Activated CD8-positive, alpha-beta T cell treated with anti-CD3 and anti-CD28 coated beads for 36 hours (primary cell): ENCODE measurements around the gene CFH. TPM values are rescaled to one million over a fixed set of nuclear protein-coding genes. Genes with fewer than 3 reads are reported as not detected.
A peak's percentile ranks its signal among the peaks of the same experiment; 100 is the strongest.

Experiments used
- ATAC-seq: fragments of 200-7000 bp; cut with Tn5 transposase; one replicate; pipeline ENCODE4 v1.10.0; 2021; ENCODE audit warnings: mild to moderate bottlenecking, moderate library complexity
- CTCF ChIA-PET: fragments of 350-600 bp; sonication (Branson Sonifier 250); formaldehyde crosslinking; loops from one replicate; lab custom pipeline; 2021; ENCODE audit warnings: antibody characterized with exemption; lab: Charles Lee
- POLR2A ChIA-PET: fragments of 350-600 bp; sonication (Branson Sonifier 250); formaldehyde crosslinking; loops from one replicate; lab custom pipeline; 2021; ENCODE audit warnings: antibody characterized with exemption; lab: Charles Lee
- DNase-seq: peaks from one replicate; pipeline ENCODE4 v3.0.0-alpha.2; 2020
- H3K27ac Mint-ChIP-seq: one replicate; pipeline ENCODE4 v1.8.0; 2021; ENCODE audit warnings: mild to moderate bottlenecking, mixed read lengths
- H3K27me3 Mint-ChIP-seq: one replicate; pipeline ENCODE4 v1.8.0; 2021; ENCODE audit warnings: mixed read lengths
- H3K36me3 Mint-ChIP-seq: one replicate; pipeline ENCODE4 v1.8.0; 2021; ENCODE audit warnings: low read depth, mixed read lengths
- H3K4me1 Mint-ChIP-seq: one replicate; pipeline ENCODE4 v1.8.0; 2021; ENCODE audit warnings: low read depth, mixed read lengths
- H3K4me3 Mint-ChIP-seq: one replicate; pipeline ENCODE4 v1.8.0; 2021; ENCODE audit warnings: mild to moderate bottlenecking, moderate library complexity, mixed read lengths
- H3K9me3 Mint-ChIP-seq: one replicate; pipeline ENCODE4 v1.8.0; 2021; ENCODE audit warnings: mixed read lengths
- intact Hi-C: fragments of 100-400 bp; cut with micrococcal nuclease; formaldehyde crosslinking; loops from one replicate; pipeline ENCODE4 v1.10.0; 2022
- total RNA-seq, 2 experiments: library from RNA; stranded (reverse); gene quantifications; one replicate each; pipeline ENCODE4 v1.2.3, GENCODE V29; 2021
- TF ChIP-seq, protein P1 (sequence below): fragments of 200-600 bp; IDR thresholded peaks from one replicate; pipeline ENCODE4 v1.8.0; 2022; ENCODE audit warnings: antibody characterized with exemption, mild to moderate bottlenecking

Gene CFH
- under 1 TPM; 0.38 to 0.68 TPM for total RNA-seq

DNA sequence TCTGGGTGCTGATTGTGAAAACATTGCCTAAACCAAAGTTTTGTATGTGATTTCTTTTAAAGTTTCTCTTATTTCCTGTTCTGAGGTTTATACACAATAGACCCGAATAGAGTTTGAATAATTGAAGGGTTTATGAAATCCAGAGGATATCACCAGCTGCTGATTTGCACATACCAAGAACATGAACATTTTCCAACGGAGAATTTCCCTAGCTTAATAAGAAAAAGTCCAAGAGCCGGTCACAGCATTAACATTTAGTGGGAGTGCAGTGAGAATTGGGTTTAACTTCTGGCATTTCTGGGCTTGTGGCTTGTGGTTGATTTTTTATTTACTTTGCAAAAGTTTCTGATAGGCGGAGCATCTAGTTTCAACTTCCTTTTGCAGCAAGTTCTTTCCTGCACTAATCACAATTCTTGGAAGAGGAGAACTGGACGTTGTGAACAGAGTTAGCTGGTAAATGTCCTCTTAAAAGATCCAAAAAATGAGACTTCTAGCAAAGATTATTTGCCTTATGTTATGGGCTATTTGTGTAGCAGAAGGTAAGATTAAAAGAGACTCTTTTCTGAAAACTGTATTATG lies at the start of gene CFH:
TSS of gene CFH (plus strand) at position 407 of the 579 bp plus-strand sequence. CDS start at position 482, 75 bp downstream.
- peak within 1 kb of the TSS; percentile 2 for H3K4me3 Mint-ChIP-seq
- TF ChIP-seq, protein P1, sequence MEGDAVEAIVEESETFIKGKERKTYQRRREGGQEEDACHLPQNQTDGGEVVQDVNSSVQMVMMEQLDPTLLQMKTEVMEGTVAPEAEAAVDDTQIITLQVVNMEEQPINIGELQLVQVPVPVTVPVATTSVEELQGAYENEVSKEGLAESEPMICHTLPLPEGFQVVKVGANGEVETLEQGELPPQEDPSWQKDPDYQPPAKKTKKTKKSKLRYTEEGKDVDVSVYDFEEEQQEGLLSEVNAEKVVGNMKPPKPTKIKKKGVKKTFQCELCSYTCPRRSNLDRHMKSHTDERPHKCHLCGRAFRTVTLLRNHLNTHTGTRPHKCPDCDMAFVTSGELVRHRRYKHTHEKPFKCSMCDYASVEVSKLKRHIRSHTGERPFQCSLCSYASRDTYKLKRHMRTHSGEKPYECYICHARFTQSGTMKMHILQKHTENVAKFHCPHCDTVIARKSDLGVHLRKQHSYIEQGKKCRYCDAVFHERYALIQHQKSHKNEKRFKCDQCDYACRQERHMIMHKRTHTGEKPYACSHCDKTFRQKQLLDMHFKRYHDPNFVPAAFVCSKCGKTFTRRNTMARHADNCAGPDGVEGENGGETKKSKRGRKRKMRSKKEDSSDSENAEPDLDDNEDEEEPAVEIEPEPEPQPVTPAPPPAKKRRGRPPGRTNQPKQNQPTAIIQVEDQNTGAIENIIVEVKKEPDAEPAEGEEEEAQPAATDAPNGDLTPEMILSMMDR: no peak
- no peaks in the 10 kb centered on the region for H3K9me3 Mint-ChIP-seq
- CTCF ChIA-PET: no interaction called here
- intact Hi-C loops: no loop called here
- peaks cover 2% of the 10 kb centered on the region for H3K27me3 Mint-ChIP-seq
- no peaks in the 10 kb centered on the region for H3K36me3 Mint-ChIP-seq
- peaks cover 12% of the 10 kb centered on the region for H3K4me1 Mint-ChIP-seq
- ATAC-seq (no peak), DNase-seq (no peak)
- H3K27ac Mint-ChIP-seq: no peak within 1 kb of the TSS
- POLR2A ChIA-PET: no interaction called here

DNA sequence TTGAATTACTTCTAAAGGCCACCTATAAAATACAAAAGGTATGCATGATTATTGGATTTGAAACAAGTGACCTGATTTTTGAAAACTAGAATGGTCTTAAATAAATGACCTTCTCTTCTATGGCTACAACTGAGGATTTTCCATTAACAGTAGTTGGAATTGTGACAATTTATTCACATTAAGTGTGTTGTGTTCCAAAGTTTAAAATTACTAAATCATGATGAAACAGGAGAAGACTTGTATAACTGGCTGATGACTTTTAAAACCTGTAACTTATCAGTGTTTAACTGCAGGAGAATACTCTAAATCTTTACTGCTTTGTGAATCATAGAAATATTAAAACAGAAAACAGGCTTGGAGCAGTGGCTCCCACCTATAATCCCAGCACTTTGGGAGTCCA lies 48.2 kb upstream of the CFH start:
- CTCF ChIA-PET: no interaction called here
- H3K36me3 Mint-ChIP-seq: no peaks in the 10 kb centered on the region
- no peaks in the 10 kb centered on the region for H3K9me3 Mint-ChIP-seq
- peaks cover 18% of the 10 kb centered on the region for H3K27me3 Mint-ChIP-seq
- intact Hi-C loops: no loop called here
- POLR2A ChIA-PET: no interaction called here
- TF ChIP-seq, protein P1: no peak
- ATAC-seq (no peak), DNase-seq (no peak)
- no peak overlapping the region for H3K27ac Mint-ChIP-seq
- peaks cover 3% of the 10 kb centered on the region for H3K4me1 Mint-ChIP-seq
- no peak overlapping the region for H3K4me3 Mint-ChIP-seq

DNA sequence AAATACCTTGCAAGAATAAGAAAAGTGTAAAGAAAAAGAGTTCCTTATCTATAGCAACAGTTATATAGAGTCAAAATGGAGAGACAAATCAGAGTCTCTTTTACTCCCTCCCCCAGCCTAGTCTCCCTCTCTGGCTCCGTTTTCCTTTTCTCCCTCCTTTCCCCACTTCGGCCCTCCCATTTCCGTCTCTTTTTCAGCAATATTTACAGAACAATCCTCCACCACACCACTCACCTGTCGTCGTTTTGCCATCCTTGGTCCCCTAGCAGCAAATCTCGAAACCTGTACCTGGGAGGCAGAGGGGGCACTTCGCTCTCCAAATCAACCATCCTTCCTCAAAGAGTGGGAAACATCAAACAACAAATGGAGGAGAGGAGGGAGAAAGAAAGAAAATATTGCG lies 43.9 kb upstream of the CFH start:
- TF ChIP-seq, protein P1: no peak
- ATAC-seq: no peak
- Mint-ChIP-seq H3K4me1 (peaks cover 3% of the 10 kb centered on the region), H3K36me3 (no peaks in the 10 kb centered on the region), H3K27me3 (peaks cover 33% of the 10 kb centered on the region), H3K9me3 (no peaks in the 10 kb centered on the region), H3K27ac (no peak overlapping the region), H3K4me3 (peak overlapping the region; percentile 28)
- no peak for DNase-seq
- CTCF ChIA-PET: no interaction called here
- POLR2A ChIA-PET: no interaction called here
- intact Hi-C loops: no loop called here

DNA sequence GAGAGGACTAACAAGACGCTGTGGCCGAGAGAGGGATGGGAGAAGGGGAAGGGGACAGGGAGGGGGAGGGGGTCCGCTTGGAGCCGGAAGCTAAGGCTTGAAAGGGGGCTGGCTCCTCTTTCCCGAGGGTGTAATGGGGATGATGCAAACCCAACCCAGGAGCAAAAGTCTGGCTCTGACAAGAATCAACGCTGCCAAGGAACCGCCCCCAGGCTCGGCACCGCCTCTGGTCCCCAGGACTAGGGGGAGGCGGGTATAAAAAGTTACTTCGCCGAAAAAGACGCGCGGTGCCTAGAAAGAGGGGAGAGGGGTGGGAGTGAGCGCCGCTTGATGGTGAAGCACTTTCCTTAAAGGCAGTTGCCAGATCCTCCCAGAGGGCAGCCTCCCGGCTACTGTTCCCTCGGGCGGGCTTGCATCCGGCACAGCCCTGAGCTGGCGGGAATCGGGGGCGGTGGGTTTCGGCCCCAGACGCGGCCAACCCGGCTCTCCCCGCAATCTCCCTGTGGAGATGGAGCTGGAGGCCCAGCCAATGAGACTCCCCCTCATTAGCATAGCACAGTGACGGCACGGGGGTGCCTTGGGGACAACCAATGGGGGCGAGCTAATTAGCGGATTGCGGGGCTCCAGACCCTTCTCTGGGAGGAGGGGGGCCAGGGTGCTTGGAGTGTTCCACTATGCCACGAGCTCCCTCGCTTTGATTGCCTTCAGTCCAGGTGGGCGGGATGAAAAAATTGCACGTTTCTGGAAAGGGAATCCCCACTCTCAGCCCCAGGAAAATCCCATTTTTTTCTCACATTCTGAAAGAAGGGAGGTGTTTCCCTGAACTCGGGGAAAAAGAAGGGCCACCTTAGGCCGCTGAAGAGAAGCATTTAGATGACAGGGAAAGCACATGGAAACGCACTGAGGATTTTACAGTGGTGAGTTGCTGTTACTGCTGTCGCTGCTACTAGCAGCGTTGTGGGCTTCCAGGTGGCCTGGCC lies 43.2 kb upstream of the CFH start, which contains the start of gene KCNT2:
TSS of gene KCNT2 (minus strand) at position 51 of the 980 bp plus-strand sequence. CDS start 131 bp downstream, outside the sequence.
- TF ChIP-seq, protein P1: no peak
- intact Hi-C loops: no loop called here
- ATAC-seq (peak; percentile 27), DNase-seq (peak; percentile 3)
- CTCF ChIA-PET: no interaction called here
- H3K9me3 Mint-ChIP-seq: no peaks in the 10 kb centered on the region
- H3K4me3 Mint-ChIP-seq: peak within 1 kb of the TSS; percentile 28
- no peak within 1 kb of the TSS for H3K27ac Mint-ChIP-seq
- H3K36me3 Mint-ChIP-seq: no peaks in the 10 kb centered on the region
- POLR2A ChIA-PET: no interaction called here
- H3K4me1 Mint-ChIP-seq: peaks cover 3% of the 10 kb centered on the region
- H3K27me3 Mint-ChIP-seq: peaks cover 33% of the 10 kb centered on the region

DNA sequence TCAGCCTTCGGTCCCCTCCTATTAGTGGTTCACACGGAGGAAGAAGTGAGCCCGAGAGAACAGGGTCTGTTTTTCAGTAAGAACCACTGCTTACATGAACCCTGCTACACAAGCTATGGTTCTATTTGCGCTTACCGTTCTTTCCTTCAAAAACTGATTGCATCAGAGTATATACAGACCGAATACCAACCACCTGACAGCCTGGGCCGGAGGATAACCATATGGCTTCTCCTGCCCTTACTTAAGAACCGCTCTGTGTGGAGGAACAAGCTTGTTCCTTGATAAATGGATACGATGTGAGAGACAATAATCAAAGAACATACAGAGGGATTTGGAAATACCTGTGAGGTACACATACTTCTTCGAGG lies 42.5 kb upstream of the CFH start:
- no peak for ATAC-seq

More for the DNA sequence above, 42.5 kb upstream of the CFH start:
- intact Hi-C loops: no loop called here
- ChIA-PET POLR2A (no interaction called here), CTCF (no interaction called here)
- H3K36me3 Mint-ChIP-seq: no peaks in the 10 kb centered on the region
- H3K4me1 Mint-ChIP-seq: peaks cover 3% of the 10 kb centered on the region
- no peak overlapping the region for H3K4me3 Mint-ChIP-seq
- TF ChIP-seq, protein P1: no peak
- peaks cover 36% of the 10 kb centered on the region for H3K27me3 Mint-ChIP-seq
- DNase-seq: no peak
- H3K9me3 Mint-ChIP-seq: no peaks in the 10 kb centered on the region
- H3K27ac Mint-ChIP-seq: no peak overlapping the region
